ENCODE results near the gene TREM1.

DNA sequence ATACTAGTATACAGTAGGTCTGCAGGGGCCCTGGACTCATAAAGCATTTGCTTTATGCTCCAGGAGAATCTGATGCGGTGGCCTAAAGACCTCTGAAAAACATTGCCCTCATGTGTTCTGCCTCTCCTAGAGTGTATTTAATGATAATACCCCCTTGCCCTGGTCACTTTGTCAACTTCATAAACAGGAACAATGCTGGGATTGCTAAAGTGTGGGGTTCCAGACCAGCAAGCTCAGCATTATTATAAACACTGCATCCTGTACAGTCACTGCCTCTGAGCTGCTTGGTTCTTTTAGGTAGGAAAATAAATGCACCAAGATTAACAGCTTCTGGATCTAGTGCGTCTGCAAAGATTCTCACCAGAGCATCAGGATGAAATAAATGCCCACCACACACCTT lies 12.2 kb downstream of the TREM1 start:
- TF ChIP-seq, protein P1, sequence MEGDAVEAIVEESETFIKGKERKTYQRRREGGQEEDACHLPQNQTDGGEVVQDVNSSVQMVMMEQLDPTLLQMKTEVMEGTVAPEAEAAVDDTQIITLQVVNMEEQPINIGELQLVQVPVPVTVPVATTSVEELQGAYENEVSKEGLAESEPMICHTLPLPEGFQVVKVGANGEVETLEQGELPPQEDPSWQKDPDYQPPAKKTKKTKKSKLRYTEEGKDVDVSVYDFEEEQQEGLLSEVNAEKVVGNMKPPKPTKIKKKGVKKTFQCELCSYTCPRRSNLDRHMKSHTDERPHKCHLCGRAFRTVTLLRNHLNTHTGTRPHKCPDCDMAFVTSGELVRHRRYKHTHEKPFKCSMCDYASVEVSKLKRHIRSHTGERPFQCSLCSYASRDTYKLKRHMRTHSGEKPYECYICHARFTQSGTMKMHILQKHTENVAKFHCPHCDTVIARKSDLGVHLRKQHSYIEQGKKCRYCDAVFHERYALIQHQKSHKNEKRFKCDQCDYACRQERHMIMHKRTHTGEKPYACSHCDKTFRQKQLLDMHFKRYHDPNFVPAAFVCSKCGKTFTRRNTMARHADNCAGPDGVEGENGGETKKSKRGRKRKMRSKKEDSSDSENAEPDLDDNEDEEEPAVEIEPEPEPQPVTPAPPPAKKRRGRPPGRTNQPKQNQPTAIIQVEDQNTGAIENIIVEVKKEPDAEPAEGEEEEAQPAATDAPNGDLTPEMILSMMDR (IDR thresholded peaks at IDR 0.05; ENCODE audit: insufficient read depth, low read length), result no peak
- no peak for TF ChIP-seq GABPA (IDR thresholded peaks at IDR 0.05; ENCODE audit: low read depth)
- no peak for TF ChIP-seq SPI1 (IDR thresholded peaks at IDR 0.05; ENCODE audit: borderline replicate concordance, low read depth)

Measured in HL-60 (cell line).